BLaER1 treated with 17β-estradiol and CSF1 and Interleukin-3, amounts not matched to agents 10 nM and 100 nM (cell line): ENCODE measurements around the gene SOCS7.
A peak's percentile ranks its signal among the peaks of the same experiment; 100 is the strongest.

Experiments used
- H3K27ac ChIP-seq, 11 experiments: shearing (Covaris generic); formaldehyde crosslinking; 2 replicates each; pipeline ENCODE4 v1.8.1; 2022
- H3K27me3 ChIP-seq, 11 experiments: shearing (Covaris generic); formaldehyde crosslinking; 2 replicates each; pipeline ENCODE4 v1.8.1; 2022
- H3K36me3 ChIP-seq, 11 experiments: shearing (Covaris generic); formaldehyde crosslinking; 2 replicates each; pipeline ENCODE4 v1.8.1; 2022
- H3K4me1 ChIP-seq, 10 experiments: shearing (Covaris generic); formaldehyde crosslinking; 2 replicates each; pipeline ENCODE4 v1.8.1; 2022
- H3K4me2 ChIP-seq, 11 experiments: shearing (Covaris generic); formaldehyde crosslinking; 2 replicates each; pipeline ENCODE4 v1.8.1; 2022
- H3K4me3 ChIP-seq, 10 experiments: shearing (Covaris generic); formaldehyde crosslinking; 2 replicates each; pipeline ENCODE4 v1.8.1; 2022
- H3K9ac ChIP-seq, 11 experiments: shearing (Covaris generic); formaldehyde crosslinking; 2 replicates each; pipeline ENCODE4 v1.8.1; 2022
- H3K9me3 ChIP-seq, 11 experiments: shearing (Covaris generic); formaldehyde crosslinking; replicated peaks in 1 of 11; 2 replicates each; pipeline ENCODE4 v1.8.1; 2022
- H4K20me1 ChIP-seq, 11 experiments: shearing (Covaris generic); formaldehyde crosslinking; 2 replicates each; pipeline ENCODE4 v1.8.1; 2022
- Cebpa-rat ChIP-seq, 11 experiments: shearing (Covaris generic); IDR thresholded peaks; 2 replicates each; pipeline ENCODE4 v1.8.1; 2022

Gene SOCS7

DNA sequence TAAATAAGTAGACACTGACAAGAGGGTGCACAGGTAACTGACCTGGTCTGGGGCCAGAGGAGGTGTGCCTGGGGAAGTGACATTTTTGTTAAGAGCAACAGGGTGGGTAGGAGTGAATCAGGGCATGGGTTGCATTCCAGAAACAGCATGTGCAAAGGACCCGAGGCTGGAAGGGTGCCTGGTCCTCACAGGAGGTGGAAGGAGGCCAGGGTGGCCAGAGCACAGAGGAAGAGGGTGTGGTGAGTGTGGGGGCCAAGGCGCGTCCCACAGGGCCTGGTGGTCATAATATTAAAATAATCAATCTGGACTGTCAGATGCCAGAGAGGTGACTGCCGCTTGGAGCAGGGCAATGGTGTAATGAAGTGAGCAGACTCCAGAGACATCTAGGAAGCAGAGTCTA is 90.9 kb downstream of the SOCS7 start:
- H3K4me3 ChIP-seq: no peak overlapping the region
- no peaks in the 10 kb centered on the region for H3K27me3 ChIP-seq
- H3K27ac ChIP-seq: peak overlapping the region in 2 of 11 experiments; percentile 11 to 16; a peak in 1 of 22 replicates
- H3K36me3 ChIP-seq: peaks cover 0 to 54% (median 31%) of the 10 kb centered on the region in 11 experiments; a peak in 17 of 22 replicates
- peak overlapping the region in 5 of 11 experiments; percentile 1 to 52 (median 30); a peak in 3 of 22 replicates for H3K9ac ChIP-seq
- peak overlapping the region in 3 of 11 experiments; percentile 34 to 43 (median 42); a peak in 2 of 22 replicates for H3K4me2 ChIP-seq
- no peak for TF ChIP-seq Cebpa-rat (IDR thresholded peaks at IDR 0.05)
- H3K4me1 ChIP-seq: peaks cover 61 to 82% (median 75%) of the 10 kb centered on the region in 10 experiments
- peaks cover 43 to 100% (median 85%) of the 10 kb centered on the region in 11 experiments; a peak in 21 of 22 replicates for H4K20me1 ChIP-seq
- H3K9me3 ChIP-seq: no peaks in the 10 kb centered on the region

DNA sequence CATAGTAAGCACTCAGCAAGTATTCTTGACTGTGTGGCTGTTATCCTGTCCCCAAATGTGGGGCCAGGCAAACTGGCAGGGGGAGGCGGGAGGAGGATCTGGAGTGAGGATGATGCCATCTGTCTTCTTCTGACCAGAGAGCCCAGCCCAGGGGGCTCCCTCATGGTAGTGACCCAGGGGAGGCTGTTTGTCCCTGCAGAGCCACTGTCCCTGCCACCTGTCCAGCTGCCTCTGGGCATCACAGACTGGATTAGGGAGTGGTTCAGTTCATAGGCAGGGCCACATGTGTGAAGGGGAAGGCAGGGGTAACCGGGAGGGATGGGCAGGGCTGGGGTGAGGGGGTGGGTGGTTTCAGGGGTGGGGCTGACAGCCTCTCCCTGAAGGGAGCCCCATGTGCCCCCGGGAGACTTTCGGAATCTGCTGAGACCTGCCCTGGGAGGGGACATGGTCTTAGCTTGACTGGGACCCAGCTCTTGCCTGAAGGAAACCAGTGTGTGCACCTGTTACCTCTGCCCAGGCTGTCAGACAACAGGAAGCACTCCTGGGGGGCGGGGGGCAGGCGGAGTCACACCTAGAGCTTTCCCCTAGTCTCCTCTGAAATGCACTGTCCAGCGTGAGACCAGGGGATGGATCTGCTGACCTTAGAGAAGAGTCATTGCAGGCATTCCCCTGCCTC is 91.8 kb downstream of the SOCS7 start:
- Histone ChIP-seq H3K27ac (peak overlapping the region in 2 of 11 experiments; percentile 11 to 23; a peak in 4 of 22 replicates), H3K9ac (peak overlapping the region in 5 of 11 experiments; percentile 1 to 52 (median 30); a peak in 3 of 22 replicates), H3K27me3 (no peaks in the 10 kb centered on the region), H3K4me3 (no peak overlapping the region), H3K4me1 (peaks cover 65 to 82% (median 79%) of the 10 kb centered on the region in 10 experiments), H3K4me2 (peak overlapping the region in 10 of 11 experiments; percentile 6 to 53 (median 42); a peak in 14 of 22 replicates), H4K20me1 (peaks cover 43 to 100% (median 85%) of the 10 kb centered on the region in 11 experiments; a peak in 21 of 22 replicates), H3K9me3 (no peaks in the 10 kb centered on the region), H3K36me3 (peaks cover 0 to 45% (median 26%) of the 10 kb centered on the region in 11 experiments; a peak in 15 of 22 replicates)
- TF ChIP-seq Cebpa-rat (IDR thresholded peaks at IDR 0.05): no peak

DNA sequence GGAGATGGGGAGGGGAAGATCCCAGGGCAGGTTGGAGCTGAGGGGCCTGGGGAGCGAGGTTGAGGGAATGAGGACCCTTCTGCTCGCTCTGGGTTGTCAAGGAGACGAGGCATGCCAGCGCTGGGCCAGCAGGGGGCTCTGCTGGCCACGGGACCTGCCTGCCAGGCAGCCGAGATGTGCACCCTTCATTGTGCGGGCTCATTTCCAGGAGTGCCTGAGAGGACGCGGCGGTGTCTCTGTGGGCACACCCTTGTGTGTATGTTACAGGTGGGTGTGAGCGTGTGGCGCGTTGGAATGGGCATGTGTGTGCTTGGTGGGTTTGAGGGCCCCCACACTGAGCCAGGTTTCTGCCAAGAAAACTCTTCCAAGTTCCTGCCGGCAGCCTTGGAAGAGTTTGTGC is 92.5 kb downstream of the SOCS7 start:
- peak overlapping the region in 2 of 11 experiments; percentile 1 to 3; a peak in 1 of 22 replicates for H3K9ac ChIP-seq
- H3K36me3 ChIP-seq: peaks cover 0 to 41% (median 26%) of the 10 kb centered on the region in 11 experiments; a peak in 15 of 22 replicates
- peak overlapping the region in 9 of 11 experiments; percentile 24 to 53 (median 42); a peak in 14 of 22 replicates for H3K4me2 ChIP-seq
- H3K4me1 ChIP-seq: peaks cover 66 to 82% (median 80%) of the 10 kb centered on the region in 10 experiments
- no peak overlapping the region for H3K4me3 ChIP-seq
- H4K20me1 ChIP-seq: peaks cover 39 to 100% (median 85%) of the 10 kb centered on the region in 11 experiments; a peak in 21 of 22 replicates
- no peaks in the 10 kb centered on the region for H3K9me3 ChIP-seq
- H3K27ac ChIP-seq: no peak overlapping the region
- no peak for TF ChIP-seq Cebpa-rat (IDR thresholded peaks at IDR 0.05)
- no peaks in the 10 kb centered on the region for H3K27me3 ChIP-seq

DNA sequence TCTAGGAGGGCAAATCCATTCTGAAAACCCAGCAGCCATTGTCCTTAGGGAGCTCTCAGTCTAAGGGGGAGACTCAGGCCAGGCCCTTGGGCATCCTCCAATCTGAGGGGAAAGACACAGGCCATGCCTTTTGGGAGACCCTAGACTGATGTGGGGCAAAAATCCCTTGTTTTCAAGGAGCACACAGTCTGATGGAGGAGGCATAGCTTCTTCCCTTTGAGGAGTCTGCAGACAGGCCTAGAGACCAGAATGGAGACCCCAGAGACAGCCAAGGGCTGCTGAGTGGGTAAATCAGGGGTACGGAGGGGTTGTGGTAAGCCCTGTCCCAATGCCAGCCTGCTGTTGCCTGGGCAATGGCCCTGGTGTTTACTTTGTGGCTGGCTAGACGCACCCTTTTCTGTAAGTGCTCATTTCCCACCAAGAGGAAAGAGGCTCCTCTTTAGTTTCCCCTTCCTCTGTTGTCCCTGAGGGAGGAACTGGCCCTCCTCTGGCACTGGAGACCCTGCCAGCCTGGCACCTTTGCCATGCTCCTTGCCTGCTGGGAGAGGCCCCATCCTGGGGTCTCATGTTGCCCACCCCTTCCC is 96.0 kb downstream of the SOCS7 start:
- Histone ChIP-seq H3K27me3 (peaks cover 0 to 3% (median 0%) of the 10 kb centered on the region in 11 experiments; a peak in 2 of 22 replicates), H3K36me3 (peaks cover 0 to 29% (median 13%) of the 10 kb centered on the region in 11 experiments; a peak in 11 of 22 replicates), H3K4me2 (peak overlapping the region; percentile 88 to 99 (median 95)), H3K27ac (peak overlapping the region; percentile 24 to 81 (median 46); a peak in 20 of 22 replicates), H4K20me1 (peaks cover 17 to 100% (median 82%) of the 10 kb centered on the region in 11 experiments; a peak in 21 of 22 replicates), H3K4me1 (peaks cover 74 to 88% (median 82%) of the 10 kb centered on the region in 10 experiments), H3K9me3 (no peaks in the 10 kb centered on the region), H3K9ac (peak overlapping the region in 10 of 11 experiments; percentile 24 to 59 (median 42); a peak in 14 of 22 replicates), H3K4me3 (peak overlapping the region in 2 of 10 experiments; percentile 3 to 21; a peak in 2 of 20 replicates)
- no peak for TF ChIP-seq Cebpa-rat (IDR thresholded peaks at IDR 0.05)

DNA sequence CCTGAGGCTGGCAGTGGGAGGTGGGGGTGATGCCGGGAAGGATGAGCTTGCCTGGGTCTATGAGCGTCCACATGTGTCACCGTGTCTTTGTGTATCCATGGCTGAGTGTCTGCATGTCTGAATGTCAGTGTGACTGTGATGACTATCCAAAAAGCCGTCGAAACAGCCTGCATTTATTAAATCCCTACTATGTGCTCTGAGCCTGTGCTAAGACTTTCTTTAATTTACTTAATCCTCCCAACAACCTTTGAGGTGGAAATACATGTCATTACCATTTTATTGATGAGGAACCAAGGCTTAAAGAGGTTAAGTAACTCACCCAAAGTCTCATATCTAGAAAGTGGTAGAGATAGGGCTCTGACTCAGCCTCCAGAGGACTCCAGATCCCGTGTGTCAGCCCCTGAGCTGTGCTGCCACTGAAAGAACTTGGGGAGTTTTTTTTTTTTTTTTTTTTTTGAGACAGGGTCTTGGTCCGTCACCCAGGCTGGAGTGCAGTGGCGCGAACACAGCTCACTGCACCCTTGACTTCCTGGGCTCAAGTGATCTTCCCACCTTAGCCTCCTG is 96.6 kb downstream of the SOCS7 start:
- no peak for TF ChIP-seq Cebpa-rat (IDR thresholded peaks at IDR 0.05)
- H4K20me1 ChIP-seq: peaks cover 18 to 100% (median 82%) of the 10 kb centered on the region in 11 experiments; a peak in 21 of 22 replicates
- H3K27me3 ChIP-seq: peaks cover 0 to 10% (median 3%) of the 10 kb centered on the region in 11 experiments; a peak in 7 of 22 replicates
- peak overlapping the region in 9 of 11 experiments; percentile 7 to 59 (median 31); a peak in 10 of 22 replicates for H3K9ac ChIP-seq
- peaks cover 0 to 29% (median 11%) of the 10 kb centered on the region in 11 experiments; a peak in 11 of 22 replicates for H3K36me3 ChIP-seq
- peak overlapping the region; percentile 24 to 81 (median 46); a peak in 17 of 22 replicates for H3K27ac ChIP-seq
- no peaks in the 10 kb centered on the region for H3K9me3 ChIP-seq
- H3K4me2 ChIP-seq: peak overlapping the region; percentile 88 to 99 (median 95)
- peak overlapping the region in 1 of 10 experiments; percentile 3; a peak in 1 of 20 replicates for H3K4me3 ChIP-seq
- H3K4me1 ChIP-seq: peaks cover 74 to 88% (median 82%) of the 10 kb centered on the region in 10 experiments

DNA sequence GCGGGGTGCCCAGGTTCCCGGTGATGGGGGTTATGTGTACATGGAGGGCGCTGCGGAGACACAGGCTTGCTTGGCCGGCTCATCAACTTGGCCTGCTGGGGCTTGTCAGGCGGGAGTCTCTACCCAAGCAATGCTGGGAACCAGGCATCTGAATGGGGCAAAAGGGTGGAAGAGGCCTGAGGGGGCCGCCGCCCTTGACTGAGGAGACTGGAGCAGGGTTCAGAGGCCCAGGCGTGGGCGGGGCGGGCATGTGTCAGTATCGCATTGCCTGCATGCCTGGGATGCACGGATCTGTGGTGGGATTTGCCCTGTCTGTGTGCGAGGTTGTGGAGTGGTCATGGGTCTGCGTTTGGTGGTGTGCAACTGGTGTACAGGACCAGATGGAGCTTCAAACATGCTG is 97.7 kb downstream of the SOCS7 start:
- Histone ChIP-seq H3K4me3 (peak overlapping the region in 2 of 10 experiments; percentile 24 to 60; a peak in 3 of 20 replicates), H3K9me3 (no peaks in the 10 kb centered on the region), H3K27me3 (peaks cover 0 to 14% (median 4%) of the 10 kb centered on the region in 11 experiments; a peak in 7 of 22 replicates), H3K36me3 (peaks cover 0 to 27% (median 10%) of the 10 kb centered on the region in 11 experiments; a peak in 11 of 22 replicates), H3K27ac (peak overlapping the region in 10 of 11 experiments; percentile 3 to 81 (median 26); a peak in 12 of 22 replicates), H3K9ac (peak overlapping the region in 8 of 11 experiments; percentile 21 to 63 (median 46); a peak in 10 of 22 replicates), H3K4me1 (peaks cover 80 to 92% (median 84%) of the 10 kb centered on the region in 10 experiments), H4K20me1 (peaks cover 15 to 100% (median 82%) of the 10 kb centered on the region in 11 experiments; a peak in 20 of 22 replicates), H3K4me2 (peak overlapping the region; percentile 88 to 99 (median 95))
- no peak for TF ChIP-seq Cebpa-rat (IDR thresholded peaks at IDR 0.05)

DNA sequence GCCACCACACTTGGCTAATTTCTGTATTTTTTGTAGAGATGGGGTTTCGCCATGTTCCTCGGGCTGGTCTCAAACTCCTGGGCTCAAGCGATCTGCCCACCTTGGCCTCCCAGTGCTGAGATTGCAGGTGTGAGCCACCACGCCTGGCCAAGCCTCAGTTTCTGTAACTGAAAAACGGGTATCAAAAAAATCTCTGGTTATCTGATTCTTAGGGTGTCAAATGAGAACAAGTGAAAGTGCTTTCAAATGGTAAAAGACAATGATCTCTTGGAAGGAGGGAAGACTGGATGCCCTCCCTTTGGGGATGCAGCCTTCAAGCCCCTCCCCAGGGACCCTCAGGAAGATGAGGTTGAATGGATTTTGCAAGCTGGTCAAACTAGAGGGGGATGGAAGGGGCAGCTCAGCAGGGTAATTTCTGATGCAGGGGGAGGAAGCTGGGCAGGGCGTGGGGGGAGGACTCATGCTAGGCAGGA is 98.9 kb downstream of the SOCS7 start:
- peak overlapping the region; percentile 88 to 99 (median 95) for H3K4me2 ChIP-seq
- no peak for TF ChIP-seq Cebpa-rat (IDR thresholded peaks at IDR 0.05)
- H3K4me3 ChIP-seq: peak overlapping the region in 9 of 10 experiments; percentile 22 to 66 (median 53); a peak in 17 of 20 replicates
- no peaks in the 10 kb centered on the region for H3K9me3 ChIP-seq
- H3K4me1 ChIP-seq: peaks cover 91 to 98% (median 93%) of the 10 kb centered on the region in 10 experiments
- H3K9ac ChIP-seq: peak overlapping the region; percentile 25 to 63 (median 49); a peak in 17 of 22 replicates
- H3K27ac ChIP-seq: peak overlapping the region in 10 of 11 experiments; percentile 25 to 81 (median 52); a peak in 18 of 22 replicates
- H3K27me3 ChIP-seq: peaks cover 0 to 14% (median 4%) of the 10 kb centered on the region in 11 experiments; a peak in 7 of 22 replicates
- H4K20me1 ChIP-seq: peaks cover 25 to 100% (median 85%) of the 10 kb centered on the region in 11 experiments; a peak in 21 of 22 replicates
- peaks cover 0 to 15% (median 6%) of the 10 kb centered on the region in 11 experiments; a peak in 9 of 22 replicates for H3K36me3 ChIP-seq
